Measurements from ENCODE around the gene RPL26.

- TF ChIP-seq CTCF (IDR thresholded peaks at IDR 0.05 in 4 of 5, conservative IDR thresholded peaks at IDR 0.05 in 1 of 5) (no peak), POLR2A (IDR thresholded peaks at IDR 0.05) (no peak)
Observed at GRCh38 chr17:8382052-8382879, 727 bp downstream of the RPL26 start.

Measured in gastrocnemius medialis (tissue), 4 donors.